Mammary epithelial cell (primary cell): Measurements from ENCODE around the gene MAP2K3.

ENCODE experiments used
- CTCF ChIP-seq, 2 donors: IDR thresholded peaks in 1 of 2; conservative IDR thresholded peaks in 1 of 2; 2 replicates each; pipeline ENCODE4 v1.5.1; 2011 to 2012; ENCODE audit warnings: inconsistent platforms in 2 of 2, low read length in 2 of 2, mild to moderate bottlenecking in 2 of 2, control low read depth in 1 of 2, low read depth in 1 of 2; ENCODE audit not compliant: insufficient read depth in 1 of 2; ENCODE audit errors: extremely low read depth in 1 of 2
- EZH2 ChIP-seq: IDR thresholded peaks from 2 replicates; pipeline ENCODE4 v1.6.1; 2012; ENCODE audit warnings: low read length, inconsistent platforms, borderline replicate concordance

- no peak for TF ChIP-seq CTCF (conservative IDR thresholded peaks at IDR 0.05 in 1 of 2, IDR thresholded peaks at IDR 0.05 in 1 of 2; ENCODE audit: extremely low read depth in 1 of 2, insufficient read depth in 1 of 2, low read depth in 1 of 2, low read length in 2 of 2)
- TF ChIP-seq EZH2, result no peak
Measured at GRCh38 chr17:21298056-21298982, 13.8 kb downstream of the MAP2K3 start.
